Measurements from ENCODE around the gene TMEM185B. TPM values are rescaled to one million over a fixed set of nuclear protein-coding genes. Genes with fewer than 3 reads are reported as not detected.
A peak's percentile ranks its signal among the peaks of the same experiment; 100 is the strongest.

Gene TMEM185B
- total RNA-seq, 6 experiments from 2014 or later, result 3.8 to 18.1 (median 10.6) TPM

GRCh38 chr2:120244656-120245519 is 21.7 kb upstream of the TMEM185B start:
- Histone ChIP-seq H3K27ac (no peak overlapping the region), H3K4me3 (no peak overlapping the region), H3K4me1 (no peaks in the 10 kb centered on the region), H3K27me3 (no peaks in the 10 kb centered on the region), H3K36me3 (no peaks in the 10 kb centered on the region), H3K9me3 (no peaks in the 10 kb centered on the region)
- DNase-seq (peak in 1 of 3 donors; percentile 7), ATAC-seq (no peak)
- 62% methylated on average over 5 of the region's 12 CpGs for WGBS (ENCODE audit: insufficient coverage, low coverage, low lambda C conversion rate, missing lambda C conversion rate)
- TF ChIP-seq POLR2A (IDR thresholded peaks at IDR 0.05) (no peak), CTCF (IDR thresholded peaks at IDR 0.05) (no peak)
- intact Hi-C loops (cut with DNase I), result no loop called here

- intact Hi-C loops (cut with DNase I), result no loop called here
- TF ChIP-seq CTCF (IDR thresholded peaks at IDR 0.05), result no peak
- no peak for TF ChIP-seq POLR2A (IDR thresholded peaks at IDR 0.05)
These were observed 20.8 kb upstream of the TMEM185B start for GRCh38 chr2:120243875-120244553.

GRCh38 chr2:120243211-120243610 is 20.0 kb upstream of the TMEM185B start:
- H3K27ac ChIP-seq, result no peak overlapping the region
- TF ChIP-seq CTCF (IDR thresholded peaks at IDR 0.05) (no peak), POLR2A (IDR thresholded peaks at IDR 0.05) (no peak)
- peak in 1 of 4 donors; percentile 24 for ATAC-seq

More at GRCh38 chr2:120243875-120244553, 20.8 kb upstream of the TMEM185B start:
- ATAC-seq (no peak), DNase-seq (peak in 1 of 3 donors; percentile 7)
- Histone ChIP-seq H3K4me3 (no peak overlapping the region), H3K4me1 (no peaks in the 10 kb centered on the region), H3K27ac (no peak overlapping the region), H3K9me3 (no peaks in the 10 kb centered on the region), H3K27me3 (no peaks in the 10 kb centered on the region), H3K36me3 (no peaks in the 10 kb centered on the region)
- WGBS (ENCODE audit: insufficient coverage, low coverage, low lambda C conversion rate, missing lambda C conversion rate), result 93% methylated on average over 2 of the region's 9 CpGs

GRCh38 chr2:120241684-120242083 is 18.5 kb upstream of the TMEM185B start:
- H3K9me3 ChIP-seq, result no peaks in the 10 kb centered on the region
- no peak overlapping the region for H3K4me3 ChIP-seq
- no peaks in the 10 kb centered on the region for H3K36me3 ChIP-seq
- intact Hi-C loops (cut with DNase I), result no loop called here
- ATAC-seq (no peak), DNase-seq (no peak)
- no peaks in the 10 kb centered on the region for H3K27me3 ChIP-seq
- 67% methylated on average over 6 of the region's 6 CpGs for WGBS (ENCODE audit: insufficient coverage, low coverage, low lambda C conversion rate, missing lambda C conversion rate)
- H3K27ac ChIP-seq, result no peak overlapping the region
- H3K4me1 ChIP-seq, result no peaks in the 10 kb centered on the region
- TF ChIP-seq POLR2A (IDR thresholded peaks at IDR 0.05) (no peak), CTCF (IDR thresholded peaks at IDR 0.05) (no peak)

More at GRCh38 chr2:120243211-120243610, 20.0 kb upstream of the TMEM185B start:
- no peaks in the 10 kb centered on the region for H3K9me3 ChIP-seq
- no peaks in the 10 kb centered on the region for H3K36me3 ChIP-seq
- DNase-seq, result no peak
- H3K4me1 ChIP-seq, result no peaks in the 10 kb centered on the region
- H3K27me3 ChIP-seq, result no peaks in the 10 kb centered on the region
- intact Hi-C loops (cut with DNase I), result no loop called here
- WGBS (ENCODE audit: insufficient coverage, low coverage, low lambda C conversion rate, missing lambda C conversion rate), result 79% methylated on average over 2 of the region's 3 CpGs
- no peak overlapping the region for H3K4me3 ChIP-seq

Data from right lobe of liver (tissue), 6 donors.